ENCODE measurements around the gene SGCA.

SGCA gene

GRCh38 chr17:50168319-50168718 lies 2.5 kb downstream of the SGCA start:
- no peak for DNase-seq

DNA sequence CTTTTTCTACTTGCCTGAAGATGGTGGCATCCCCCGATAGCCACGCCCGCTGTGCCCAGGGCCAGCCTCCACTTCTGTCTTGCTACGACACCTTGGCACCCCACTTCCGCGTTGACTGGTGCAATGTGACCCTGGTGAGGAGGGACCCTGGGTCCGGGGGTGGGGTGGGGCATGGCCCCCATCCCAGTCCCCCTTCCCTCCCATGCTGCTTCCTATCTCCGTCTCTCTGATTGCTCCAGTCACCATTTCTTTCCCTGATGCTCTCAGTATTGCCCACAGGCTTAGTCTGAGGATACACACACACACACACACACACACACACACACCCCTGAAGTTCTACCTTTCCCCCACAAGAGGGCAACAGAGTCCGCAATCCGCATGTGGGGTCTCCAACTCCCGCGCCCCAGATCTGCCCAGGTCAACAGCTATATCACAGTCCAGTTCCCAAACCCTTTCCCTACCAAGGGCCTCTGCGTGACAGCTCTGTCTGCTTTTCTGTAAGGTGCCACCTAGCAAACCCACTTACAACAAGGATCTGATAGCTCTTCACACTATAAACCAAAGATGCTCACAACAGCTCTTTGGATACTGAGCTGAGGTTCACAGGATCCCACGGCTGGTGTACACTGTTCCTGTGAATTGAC lies 3.4 kb downstream of the SGCA start:
- DNase-seq: peak; percentile 53

- DNase-seq: no peak
Observed at GRCh38 chr17:50169881-50170459, 4.2 kb downstream of the SGCA start.

DNA sequence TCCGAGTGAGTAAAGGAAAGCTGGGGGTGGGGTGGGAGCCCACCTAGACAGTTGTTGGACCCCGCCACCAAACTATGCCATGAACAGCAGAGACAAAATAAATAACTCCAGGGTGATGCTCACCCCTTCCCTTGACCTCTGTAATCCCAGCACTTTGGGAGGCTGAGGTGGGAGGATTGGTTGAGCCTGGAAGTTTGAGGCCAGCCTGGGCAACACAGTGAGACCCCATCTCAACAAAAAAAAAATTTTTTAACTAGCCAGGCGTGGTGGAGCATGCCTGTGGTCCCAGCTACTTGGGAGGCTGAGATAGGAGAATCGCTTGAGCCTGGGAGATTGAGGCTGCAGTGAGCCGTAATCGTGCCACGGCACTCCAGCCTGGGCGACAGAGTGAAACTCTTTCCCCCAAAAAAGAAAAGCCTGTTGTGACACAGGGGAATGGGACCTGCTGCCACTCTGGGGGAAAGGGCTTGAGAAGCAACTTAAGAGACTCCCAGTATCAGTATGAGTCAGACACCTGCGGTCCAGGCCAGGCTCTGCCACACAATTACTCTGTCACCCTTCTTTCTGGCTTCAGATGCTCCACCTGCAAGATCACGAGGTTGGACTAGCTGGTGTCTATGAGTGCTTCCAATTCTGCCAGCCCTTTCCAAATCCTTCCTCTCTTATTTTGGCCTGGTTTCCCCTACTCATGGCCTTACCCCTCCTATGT lies 5.0 kb downstream of the SGCA start:
- DNase-seq: no peak

DNA sequence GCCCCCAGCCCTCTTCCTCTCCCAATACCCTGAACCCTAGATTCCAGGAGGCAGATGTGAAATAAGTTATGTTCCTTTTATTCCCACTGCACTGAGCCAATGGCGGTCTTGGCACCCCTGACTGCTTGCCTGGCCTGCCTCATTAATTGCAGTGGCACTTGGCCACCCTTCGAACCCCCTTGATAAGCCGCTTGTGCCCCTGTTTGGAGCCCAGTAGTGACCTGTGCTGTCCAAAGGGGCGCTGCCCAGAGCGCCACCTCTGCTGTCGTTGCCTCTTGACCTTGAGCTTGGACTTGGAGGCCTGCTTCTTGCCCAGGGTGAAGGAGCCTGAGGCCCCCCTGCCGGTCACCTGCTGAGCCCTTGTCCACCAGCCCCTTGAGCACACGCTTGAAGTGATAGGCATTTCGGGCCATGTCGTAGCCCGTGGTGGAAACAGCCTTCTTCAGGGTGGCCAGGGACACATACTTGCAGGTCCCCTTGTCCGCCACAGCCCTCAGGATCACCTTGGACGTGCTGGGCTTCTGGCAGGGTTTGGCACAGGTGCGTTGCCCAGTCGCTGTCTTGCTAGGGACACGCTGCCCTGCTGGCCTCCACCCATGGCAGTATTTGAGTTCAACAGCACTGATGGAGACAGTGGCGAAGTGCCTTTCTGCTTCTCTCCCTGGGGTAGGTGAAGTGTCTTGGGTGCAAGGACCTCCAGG lies 5.7 kb downstream of the SGCA start:
- no peak for DNase-seq

- no peak for DNase-seq
Observed at GRCh38 chr17:50172130-50172529, 6.3 kb downstream of the SGCA start.

DNA sequence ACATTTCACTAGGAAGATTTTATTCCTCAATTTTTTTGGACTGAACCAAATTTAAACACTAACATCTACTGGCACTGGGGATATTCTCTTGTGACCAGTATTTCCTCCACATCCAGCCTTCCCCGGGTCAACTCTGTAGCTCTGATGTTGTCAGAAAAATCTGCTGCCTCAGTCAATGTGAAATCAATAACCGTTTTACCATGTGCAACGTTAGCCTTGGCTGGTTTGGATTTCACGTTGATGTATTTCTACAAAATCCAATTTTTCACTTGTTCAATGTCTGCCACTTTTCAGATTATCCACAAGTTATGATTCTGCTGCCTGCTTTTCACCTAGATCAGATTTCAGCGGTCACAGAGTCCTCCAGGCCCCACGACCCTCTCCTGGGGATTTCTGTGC lies 7.1 kb downstream of the SGCA start:
- no peak for DNase-seq

DNA sequence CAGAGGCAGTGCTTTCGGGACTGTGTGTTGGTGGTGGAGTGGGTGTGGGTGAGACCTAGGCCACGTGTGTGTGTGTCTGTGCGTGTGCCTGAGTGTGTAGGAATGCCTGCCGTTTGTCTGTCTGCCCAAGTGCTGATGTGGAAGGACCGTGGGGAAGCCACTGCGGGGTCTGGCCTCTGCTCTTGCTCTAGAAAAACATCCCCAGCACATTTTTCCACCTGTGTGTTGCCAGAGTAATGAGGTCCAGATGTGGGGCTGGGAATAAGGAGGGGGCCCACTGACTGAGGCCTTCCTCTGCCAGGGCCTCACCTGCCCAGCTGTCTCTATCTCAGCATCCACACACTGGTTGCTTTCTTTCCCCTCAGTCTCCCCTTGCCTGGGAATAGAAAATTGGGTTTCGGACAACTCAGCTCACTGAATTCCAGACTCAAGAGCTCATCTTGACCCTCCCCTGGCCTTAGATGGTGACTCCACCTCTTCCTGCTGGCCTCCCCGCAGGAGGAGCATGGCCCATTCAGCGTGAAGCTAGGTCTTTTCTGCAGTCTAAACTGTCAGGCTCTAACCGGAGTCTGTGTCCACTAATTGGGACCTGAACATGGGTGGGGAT lies 7.6 kb downstream of the SGCA start:
- peak; percentile 92 for DNase-seq

- DNase-seq: no peak
Observed at GRCh38 chr17:50174444-50174843, 8.6 kb downstream of the SGCA start.

- no peak for DNase-seq
Observed at GRCh38 chr17:50175035-50175807, 9.4 kb downstream of the SGCA start.

DNA sequence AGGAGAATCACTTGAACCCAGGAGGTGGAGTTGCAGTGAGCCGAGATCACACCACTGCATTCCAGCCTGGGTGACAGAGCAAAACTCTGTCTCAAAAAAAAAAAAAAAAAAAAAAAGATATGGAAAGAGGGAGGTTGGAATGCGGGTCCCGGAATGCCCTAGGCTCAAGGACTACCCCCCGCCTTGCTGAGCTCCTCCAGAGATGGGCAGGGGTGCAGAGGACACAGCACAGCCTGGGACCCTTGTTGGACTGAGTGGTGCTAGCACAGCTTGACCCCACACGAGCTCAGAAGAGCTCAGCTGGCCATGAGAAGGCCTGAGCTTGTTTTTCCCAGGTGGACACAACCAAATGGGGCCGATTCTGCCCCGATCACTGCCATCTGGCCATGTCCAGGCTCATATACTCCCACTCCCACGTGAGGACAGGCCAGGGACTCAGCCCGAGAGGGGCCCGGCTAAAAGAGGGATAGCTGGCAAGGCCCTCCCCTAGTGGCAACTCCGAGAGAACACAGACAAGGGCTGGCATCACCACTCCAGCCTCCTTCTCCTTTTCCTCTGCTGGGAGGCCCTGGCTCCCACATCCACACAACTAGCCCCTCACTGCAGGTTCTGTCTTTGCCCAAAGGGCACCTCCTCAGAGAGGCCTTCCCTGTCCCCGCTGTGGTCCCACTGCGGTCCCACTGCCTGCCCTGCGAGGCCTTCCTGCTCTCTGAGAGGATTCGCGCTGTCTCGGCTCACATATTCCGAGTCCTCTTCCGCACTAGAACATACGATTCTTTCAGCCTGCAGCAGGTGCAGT lies 11.0 kb downstream of the SGCA start:
- no peak for DNase-seq

GRCh38 chr17:50177476-50177875 lies 11.7 kb downstream of the SGCA start:
- no peak for DNase-seq

GRCh38 chr17:50177983-50178834 lies 12.4 kb downstream of the SGCA start:
- peak; percentile 97 for DNase-seq

- DNase-seq: no peak
Observed at GRCh38 chr17:50180111-50180510, 14.3 kb downstream of the SGCA start.

GRCh38 chr17:50180620-50181019 lies 14.8 kb downstream of the SGCA start:
- no peak for DNase-seq

DNA sequence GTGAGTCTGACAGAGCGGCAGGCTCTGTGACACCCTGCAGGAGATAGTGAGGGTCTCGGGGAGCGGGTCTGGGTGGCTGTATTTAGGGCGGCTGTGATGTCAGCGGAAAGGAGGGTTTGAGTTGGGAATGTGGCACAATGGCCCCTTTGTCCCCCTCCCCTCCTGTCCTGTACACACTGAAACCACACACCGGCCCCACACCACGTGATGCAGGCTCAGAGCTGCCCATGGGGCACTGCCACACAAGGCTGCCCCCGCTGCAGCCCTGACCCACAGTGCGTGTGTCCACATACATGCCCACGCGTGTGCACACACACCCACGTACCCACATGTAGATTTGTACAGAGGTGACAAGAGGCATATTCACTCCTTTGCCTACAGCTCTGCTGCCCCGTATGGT lies 15.3 kb downstream of the SGCA start:
- DNase-seq: no peak

GRCh38 chr17:50181591-50182560 lies 16.1 kb downstream of the SGCA start:
- no peak for DNase-seq

DNA sequence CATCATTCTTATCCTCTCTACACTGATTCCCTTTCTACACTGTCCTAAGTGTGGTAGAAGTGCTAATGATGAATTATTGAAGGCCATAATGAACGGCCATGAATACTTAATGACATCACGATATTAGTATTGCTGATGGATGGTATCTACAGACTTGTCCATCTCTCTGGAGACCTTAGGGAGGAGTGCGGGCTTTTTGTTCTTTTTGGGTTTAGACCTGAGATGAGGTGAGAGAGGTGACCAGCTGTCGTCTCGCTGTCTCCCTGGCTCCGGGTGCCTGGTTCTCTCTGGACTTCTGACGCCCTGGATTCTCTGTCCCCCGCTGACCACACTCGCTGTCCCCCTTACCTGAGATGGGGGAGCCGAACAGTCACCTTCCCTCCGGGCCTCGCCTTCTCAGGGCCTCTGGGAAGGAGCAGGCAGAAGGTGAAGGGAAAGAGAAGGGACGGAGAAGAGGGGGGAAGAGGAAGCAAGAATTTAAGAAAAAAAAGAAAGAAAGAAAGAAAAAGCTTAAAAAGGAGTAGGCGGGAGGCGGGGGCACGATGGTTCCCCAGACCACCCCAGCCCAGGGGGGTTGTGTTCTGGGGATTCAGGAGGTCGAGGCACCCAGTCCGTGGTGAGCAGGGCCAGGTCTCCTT lies 17.1 kb downstream of the SGCA start:
- no peak for DNase-seq

DNA sequence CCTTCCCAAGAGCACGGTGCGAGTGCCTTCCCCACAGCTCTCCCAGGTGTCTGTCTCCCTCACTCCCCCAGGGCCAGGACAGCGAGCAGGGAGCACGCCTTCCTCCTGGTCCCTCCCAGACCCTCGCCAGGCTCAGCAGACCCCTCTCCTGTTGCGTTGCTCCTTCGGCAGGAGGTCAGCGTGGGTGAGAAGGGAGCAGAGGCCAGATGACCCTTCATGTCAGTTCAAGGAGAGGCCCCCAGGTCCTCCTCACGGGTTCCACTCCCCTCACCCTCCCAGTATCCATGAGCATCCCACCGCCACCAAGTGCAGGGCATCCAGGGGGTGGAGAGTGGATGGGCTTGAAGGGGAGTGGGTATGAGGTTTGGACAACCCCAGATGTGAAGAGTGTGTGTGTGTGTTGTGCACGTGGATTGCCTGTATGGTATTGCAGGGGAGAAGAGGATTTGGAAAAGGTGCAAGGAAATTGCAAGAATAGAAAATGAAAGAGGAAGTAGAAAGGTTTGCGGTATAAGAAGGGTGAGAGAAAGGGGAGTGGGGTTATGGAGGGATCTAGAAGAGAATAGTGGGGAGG lies 17.7 kb downstream of the SGCA start:
- DNase-seq: no peak
